ENCODE data around the gene ERBB4.

GRCh38 chr2:211990335-211990734 is 548.3 kb downstream of the ERBB4 start:
- no peak for TF ChIP-seq TCF12 (IDR thresholded peaks at IDR 0.05)
- no peak for TF ChIP-seq CTCF (IDR thresholded peaks at IDR 0.05)
- no peak for TF ChIP-seq FOXJ3 (CRISPR knock-in tag; IDR thresholded peaks at IDR 0.05)
- TF ChIP-seq NRF1 (IDR thresholded peaks at IDR 0.05; ENCODE audit: low read depth, low read length), result no peak
- no peak for TF ChIP-seq POLR2AphosphoS5 (IDR thresholded peaks at IDR 0.05; ENCODE audit: low read depth, low read length)
- TF ChIP-seq RAD21 (IDR thresholded peaks at IDR 0.05; ENCODE audit: low read length), result no peak
- TF ChIP-seq CHD2 (IDR thresholded peaks at IDR 0.05; ENCODE audit: low read length, partially characterized antibody), result no peak
- no peak for TF ChIP-seq PBX3 (IDR thresholded peaks at IDR 0.05)
- TF ChIP-seq EP300 (IDR thresholded peaks at IDR 0.05; ENCODE audit: borderline replicate concordance in 1 of 2, low read depth in 1 of 2, low read length in 1 of 2), result no peak

Data from SK-N-SH (cell line).